ENCODE measurements around the gene IGSF9B.

DNA sequence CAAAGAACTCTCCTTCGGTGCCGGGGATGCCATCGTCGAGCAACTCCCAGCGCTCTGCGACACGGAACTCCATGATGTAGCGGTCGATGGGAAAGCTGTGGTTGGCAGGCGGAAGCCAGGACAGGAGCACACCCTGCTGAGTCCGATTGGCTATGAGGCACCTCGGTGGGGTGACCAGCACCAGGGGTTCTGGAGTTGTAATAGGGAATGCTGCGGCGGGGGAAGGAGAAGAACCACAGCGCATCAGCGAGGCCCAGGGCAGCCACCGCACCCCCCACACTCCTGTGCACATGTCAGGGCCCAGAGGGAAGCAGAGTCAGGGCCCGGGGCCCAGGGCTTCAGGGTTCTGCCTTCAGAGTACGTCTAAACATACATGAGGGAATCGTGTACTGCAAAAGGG is 31.0 kb downstream of the IGSF9B start:
- no peak for TF ChIP-seq POLR2AphosphoS5 (IDR thresholded peaks at IDR 0.05; ENCODE audit: low read depth, low read length)
- TF ChIP-seq POLR2A (IDR thresholded peaks at IDR 0.05; ENCODE audit: low read depth, low read length): no peak
- TF ChIP-seq TAF1 (IDR thresholded peaks at IDR 0.05; ENCODE audit: low read depth, low read length): no peak
- TF ChIP-seq PAX5 (IDR thresholded peaks at IDR 0.05; ENCODE audit: insufficient read depth, low read length, severe bottlenecking): no peak
- TF ChIP-seq SPI1 (IDR thresholded peaks at IDR 0.05; ENCODE audit: low read depth, low read length): no peak

Measured in GM12891 (cell line).